Eye (tissue), 1 donor: Measurements from ENCODE around the gene SHROOM2.

ENCODE experiments used
- DNase-seq: peaks from one replicate; pipeline ENCODE4 v3.0.0-alpha.2; 2015

SHROOM2 gene

DNA sequence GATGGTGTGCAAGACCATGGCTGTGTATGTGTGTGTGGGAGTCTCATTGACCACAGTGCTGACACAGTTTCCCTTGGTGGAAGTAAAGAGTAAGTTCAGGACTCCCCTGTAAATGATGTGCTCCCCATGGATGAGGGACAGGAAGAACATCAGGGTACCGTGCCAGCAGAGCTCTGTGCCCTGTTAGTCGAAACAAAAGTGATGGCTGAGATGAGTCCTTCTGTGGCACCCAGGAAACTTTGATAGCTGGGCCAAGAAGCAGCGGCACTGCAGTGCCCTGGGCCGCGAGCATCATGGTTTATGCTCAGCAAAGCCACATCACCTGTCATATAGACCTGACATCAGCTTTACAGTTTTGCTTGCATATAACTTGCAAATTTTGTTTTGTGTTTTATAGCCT, 119.5 kb downstream of the SHROOM2 start:
- DNase-seq = no peak

- DNase-seq = no peak
Observed at GRCh38 chrX:9906919-9907318, 120.7 kb downstream of the SHROOM2 start.

GRCh38 chrX:9907645-9908387, 121.6 kb downstream of the SHROOM2 start:
- DNase-seq = no peak

GRCh38 chrX:9909254-9909653, 123.0 kb downstream of the SHROOM2 start:
- no peak for DNase-seq

DNA sequence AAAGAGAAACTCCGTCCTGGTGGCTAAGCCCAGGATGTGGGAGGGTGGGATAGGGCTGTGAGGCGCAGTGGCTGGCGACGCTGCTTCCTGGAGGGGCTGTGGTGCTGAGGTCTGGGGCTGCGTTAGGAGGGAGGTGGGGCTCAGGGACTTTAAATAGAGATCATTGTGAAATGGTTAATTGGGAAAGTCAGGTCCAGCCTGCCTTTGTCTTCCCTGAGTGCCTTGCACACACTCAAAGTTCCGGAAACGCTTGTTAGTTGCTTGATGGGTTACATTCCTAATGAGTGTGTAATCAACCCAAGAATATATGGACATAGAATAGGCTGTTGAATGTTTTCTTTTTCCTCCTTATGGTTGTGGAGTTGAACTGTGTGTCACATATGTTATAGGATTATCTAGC, 125.3 kb downstream of the SHROOM2 start:
- DNase-seq = peak; percentile 70

- peak; percentile 70 for DNase-seq
Observed at GRCh38 chrX:9912351-9913145, 126.3 kb downstream of the SHROOM2 start.

DNA sequence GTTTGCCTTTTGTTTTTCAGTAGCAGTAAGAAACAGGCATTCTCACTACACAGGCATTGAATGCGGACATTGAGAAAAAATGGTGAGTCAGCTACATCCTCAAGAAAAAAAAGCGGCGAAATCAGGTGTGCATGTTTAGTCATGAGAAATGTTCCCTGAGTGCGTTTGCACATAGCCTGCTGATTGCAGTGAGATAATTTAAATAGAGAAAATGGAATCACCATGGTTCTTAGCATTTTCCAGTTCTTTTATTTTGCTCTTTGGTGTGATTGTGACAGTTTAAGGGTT, 126.9 kb downstream of the SHROOM2 start:
- no peak for DNase-seq

DNA sequence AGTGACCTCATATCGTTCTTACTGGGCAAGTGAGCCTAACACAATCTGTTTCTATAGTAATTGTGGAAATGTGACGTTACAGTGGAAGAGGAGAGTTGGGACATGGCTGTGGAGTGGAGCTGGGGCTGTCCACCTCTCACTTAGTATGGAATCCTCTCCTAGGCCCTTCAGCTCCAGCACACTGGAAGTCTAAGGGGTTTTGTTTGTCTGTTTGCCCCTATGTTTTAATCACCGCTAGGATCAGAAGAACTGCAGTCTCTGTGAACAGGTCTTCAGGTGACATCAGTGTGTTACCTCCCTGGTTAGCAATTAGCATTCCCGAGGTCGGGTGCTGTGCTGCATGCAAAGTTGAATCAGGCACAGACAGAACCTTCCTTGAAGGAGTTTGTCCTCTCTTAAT, 131.6 kb downstream of the SHROOM2 start:
- DNase-seq = no peak

GRCh38 chrX:9919632-9920172, 133.5 kb downstream of the SHROOM2 start:
- no peak for DNase-seq

DNA sequence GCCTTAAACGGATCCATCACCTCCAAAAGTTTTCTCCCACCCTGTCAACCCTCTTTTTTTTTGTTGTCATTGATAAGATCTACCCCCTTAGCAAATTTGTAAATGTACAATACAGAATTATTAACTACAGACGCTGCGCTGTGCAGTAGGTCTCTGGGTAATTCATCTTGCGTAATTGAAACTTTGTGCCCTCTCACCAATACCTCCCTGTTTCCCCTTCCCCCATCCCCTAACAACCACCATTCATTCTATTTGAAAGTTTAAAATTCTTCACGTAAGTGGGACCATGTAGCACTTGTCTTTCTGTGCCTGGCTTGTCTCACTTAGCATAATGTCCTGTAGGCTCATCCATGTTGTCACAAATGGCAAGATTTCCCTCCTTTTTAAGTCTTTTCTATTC, 135.2 kb downstream of the SHROOM2 start:
- no peak for DNase-seq

- DNase-seq = no peak
Observed at GRCh38 chrX:9923357-9923756, 137.1 kb downstream of the SHROOM2 start.

GRCh38 chrX:9926002-9926401, 139.8 kb downstream of the SHROOM2 start:
- DNase-seq = no peak

- DNase-seq = peak; percentile 73
Observed at GRCh38 chrX:9927698-9928482, 141.7 kb downstream of the SHROOM2 start.

GRCh38 chrX:9935436-9935835, 149.2 kb downstream of the SHROOM2 start:
- DNase-seq = no peak

DNA sequence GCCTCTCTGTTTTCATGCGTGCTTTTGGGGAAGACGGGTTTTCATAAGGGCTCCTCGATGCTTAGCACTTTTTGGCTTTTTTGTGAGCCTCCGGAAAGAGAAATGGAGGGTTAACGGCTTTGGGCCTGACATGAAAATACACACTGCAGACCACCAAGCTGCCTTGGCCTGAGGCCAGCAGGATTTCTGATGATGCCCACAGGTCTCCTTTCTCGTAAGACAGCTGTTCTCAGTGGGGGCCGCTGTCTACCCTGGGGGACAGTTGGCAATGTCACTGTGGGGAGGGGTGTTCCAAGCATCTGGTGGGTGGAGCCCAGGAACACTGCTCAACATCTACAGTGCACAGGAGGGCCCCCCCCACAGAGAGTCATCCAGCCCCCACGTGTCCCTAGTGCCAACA, 151.5 kb downstream of the SHROOM2 start:
- no peak for DNase-seq

- no peak for DNase-seq
Observed at GRCh38 chrX:9938516-9938915, 152.3 kb downstream of the SHROOM2 start.

- no peak for DNase-seq
Observed at GRCh38 chrX:9940421-9940820, 154.2 kb downstream of the SHROOM2 start.

GRCh38 chrX:9942086-9942485, 155.9 kb downstream of the SHROOM2 start:
- no peak for DNase-seq

DNA sequence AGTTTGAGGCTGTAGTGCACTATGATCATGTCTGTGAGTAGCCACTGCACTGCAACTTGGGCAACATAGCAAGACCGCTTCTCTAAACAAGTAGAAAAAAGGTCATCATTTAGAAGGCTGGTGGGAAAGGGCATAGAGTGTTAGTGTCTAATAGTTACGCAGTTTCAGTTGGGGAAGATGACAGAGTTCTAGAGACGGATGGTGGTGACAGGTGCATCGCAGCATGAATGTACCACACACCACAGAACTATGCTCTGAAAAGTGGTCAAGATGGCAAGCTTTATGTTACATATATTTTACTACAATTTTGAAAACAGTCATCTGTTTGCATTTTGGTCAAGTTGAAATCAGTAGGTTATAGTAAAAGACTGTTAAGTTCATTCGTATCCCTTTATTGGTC, 157.2 kb downstream of the SHROOM2 start:
- DNase-seq = no peak

GRCh38 chrX:9947131-9947794, 161.0 kb downstream of the SHROOM2 start:
- DNase-seq = peak; percentile 43

- peak; percentile 1 for DNase-seq
Observed at GRCh38 chrX:9948406-9948805, 162.2 kb downstream of the SHROOM2 start.

DNA sequence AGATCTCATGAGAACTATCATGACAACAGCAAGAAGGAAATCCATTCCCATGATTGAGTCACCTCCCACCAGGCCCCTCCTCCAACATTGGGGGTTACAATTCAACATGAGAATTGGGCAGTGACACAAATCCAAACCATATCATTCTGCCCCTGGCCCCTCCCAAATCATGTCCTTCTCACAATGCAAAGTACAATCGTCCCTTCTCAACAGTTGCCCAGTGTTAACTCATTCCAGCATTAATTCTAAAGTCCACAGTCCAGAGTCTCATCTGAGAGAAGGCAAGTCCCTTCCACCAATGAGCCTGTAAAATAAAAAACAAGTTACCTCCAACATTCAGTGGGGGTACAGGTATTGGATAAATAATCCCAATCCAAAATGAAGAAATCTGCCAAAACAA, 166.1 kb downstream of the SHROOM2 start:
- no peak for DNase-seq

DNA sequence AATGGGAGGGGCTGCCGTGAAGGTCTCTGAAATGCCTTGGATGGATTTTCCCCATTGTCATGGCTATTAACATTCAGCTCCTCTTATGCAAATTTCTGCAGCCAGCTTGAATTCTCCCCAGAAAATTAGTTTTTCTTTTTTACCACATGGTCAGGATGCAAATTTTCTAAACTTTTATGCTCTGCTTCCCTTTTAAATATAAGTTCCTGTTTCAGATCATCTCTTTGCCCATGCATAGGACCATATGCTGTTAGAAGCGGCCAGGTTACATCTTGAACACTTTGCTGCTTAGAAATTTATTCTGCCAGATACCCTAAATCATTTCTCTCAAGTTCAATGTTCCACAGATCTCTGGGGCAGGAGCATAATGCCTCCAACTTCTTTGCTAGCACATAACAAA, 167.2 kb downstream of the SHROOM2 start:
- no peak for DNase-seq
